ENCODE results near the gene ZNF469. TPM values are rescaled to one million over a fixed set of nuclear protein-coding genes. Genes with fewer than 3 reads are reported as not detected.

Gene ZNF469
- total RNA-seq, 1 experiment from 2014 or later: 3.2 TPM

DNA sequence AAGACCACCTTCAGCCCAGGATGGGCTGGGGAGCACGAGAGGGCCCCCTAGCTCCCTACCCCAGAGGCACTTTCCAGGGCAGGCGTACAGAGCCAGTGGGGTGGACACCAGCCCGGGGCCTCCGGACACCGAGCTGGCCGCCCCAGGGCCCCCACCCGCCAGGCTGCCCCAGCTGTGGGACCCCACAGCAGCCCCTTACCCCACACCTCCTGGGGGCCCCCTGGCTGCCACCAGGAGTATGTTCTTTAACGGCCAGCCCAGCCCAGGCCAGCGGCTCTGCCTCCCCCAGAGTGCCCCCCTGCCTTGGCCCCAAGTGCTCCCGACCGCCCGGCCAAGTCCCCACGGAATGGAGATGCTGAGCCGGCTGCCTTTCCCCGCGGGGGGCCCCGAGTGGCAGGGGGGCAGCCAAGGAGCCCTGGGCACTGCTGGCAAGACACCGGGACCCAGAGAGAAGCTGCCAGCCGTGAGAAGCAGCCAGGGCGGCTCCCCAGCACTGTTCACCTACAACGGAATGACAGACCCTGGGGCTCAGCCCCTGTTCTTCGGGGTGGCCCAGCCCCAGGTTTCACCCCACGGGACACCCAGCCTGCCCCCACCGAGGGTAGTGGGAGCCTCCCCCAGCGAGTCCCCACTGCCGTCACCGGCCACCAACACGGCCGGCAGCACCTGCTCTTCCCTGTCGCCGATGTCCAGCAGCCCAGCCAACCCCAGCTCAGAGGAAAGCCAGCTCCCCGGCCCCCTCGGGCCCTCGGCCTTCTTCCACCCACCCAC is 46.0 kb downstream of the ZNF469 start:
- no peak overlapping the region for H3K4me3 Mint-ChIP-seq

GRCh38 chr16:88429387-88430184 is 46.8 kb downstream of the ZNF469 start:
- CTCF ChIA-PET: interaction anchor here (0.8 to 4.8 kb wide), 7 partner anchors 8 to 308 kb away, joined by 3 to 30 read pairs (median 5); no protein-coding TSS in a partner anchor
- POLR2A ChIA-PET: no interaction called here
- Mint-ChIP-seq H3K36me3 (no peaks in the 10 kb centered on the region), H3K27ac (no peak overlapping the region), H3K4me1 (no peaks in the 10 kb centered on the region), H3K27me3 (ENCODE audit: low read depth) (peaks cover 18% of the 10 kb centered on the region), H3K9me3 (no peaks in the 10 kb centered on the region), H3K4me3 (peak overlapping the region; percentile 57)
- TF ChIP-seq ATF3 (CRISPR knock-in tag; conservative IDR thresholded peaks at IDR 0.05) (no peak), PRRX2 (CRISPR knock-in tag; IDR thresholded peaks at IDR 0.05) (no peak), ERG (CRISPR knock-in tag; IDR thresholded peaks at IDR 0.05) (no peak), NFE2L1 (CRISPR knock-in tag; IDR thresholded peaks at IDR 0.05) (no peak), FOXP1 (CRISPR knock-in tag; IDR thresholded peaks at IDR 0.05; ENCODE audit: borderline replicate concordance) (0 out of 2 replicates have a peak, but pooled peaks have one; percentile 30)
- TF ChIP-seq, protein P1, sequence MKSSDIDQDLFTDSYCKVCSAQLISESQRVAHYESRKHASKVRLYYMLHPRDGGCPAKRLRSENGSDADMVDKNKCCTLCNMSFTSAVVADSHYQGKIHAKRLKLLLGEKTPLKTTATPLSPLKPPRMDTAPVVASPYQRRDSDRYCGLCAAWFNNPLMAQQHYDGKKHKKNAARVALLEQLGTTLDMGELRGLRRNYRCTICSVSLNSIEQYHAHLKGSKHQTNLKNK (CRISPR knock-in tag; IDR thresholded peaks at IDR 0.05): no peak
- TF ChIP-seq, protein P2, sequence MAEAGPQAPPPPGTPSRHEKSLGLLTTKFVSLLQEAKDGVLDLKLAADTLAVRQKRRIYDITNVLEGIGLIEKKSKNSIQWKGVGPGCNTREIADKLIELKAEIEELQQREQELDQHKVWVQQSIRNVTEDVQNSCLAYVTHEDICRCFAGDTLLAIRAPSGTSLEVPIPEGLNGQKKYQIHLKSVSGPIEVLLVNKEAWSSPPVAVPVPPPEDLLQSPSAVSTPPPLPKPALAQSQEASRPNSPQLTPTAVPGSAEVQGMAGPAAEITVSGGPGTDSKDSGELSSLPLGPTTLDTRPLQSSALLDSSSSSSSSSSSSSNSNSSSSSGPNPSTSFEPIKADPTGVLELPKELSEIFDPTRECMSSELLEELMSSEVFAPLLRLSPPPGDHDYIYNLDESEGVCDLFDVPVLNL (CRISPR knock-in tag; IDR thresholded peaks at IDR 0.05; ENCODE audit: borderline replicate concordance, low read depth): 0 out of 2 replicates have a peak, but pooled peaks have one; percentile 29
- DNase-seq (ENCODE audit: low spot score): no peak
- no peak for ATAC-seq

More for the DNA sequence above, 46.0 kb downstream of the ZNF469 start:
- ChIA-PET POLR2A (no interaction called here), CTCF (interaction anchor here (1.2 to 4.8 kb wide), 4 partner anchors 7 to 23 kb away, joined by 3 to 30 read pairs (median 6); no protein-coding TSS in a partner anchor)
- H3K27me3 Mint-ChIP-seq (ENCODE audit: low read depth): peaks cover 18% of the 10 kb centered on the region
- no peaks in the 10 kb centered on the region for H3K4me1 Mint-ChIP-seq
- H3K9me3 Mint-ChIP-seq: no peaks in the 10 kb centered on the region
- DNase-seq (ENCODE audit: low spot score): no peak
- no peak for ATAC-seq
- H3K27ac Mint-ChIP-seq: no peak overlapping the region
- no peaks in the 10 kb centered on the region for H3K36me3 Mint-ChIP-seq
- TF ChIP-seq NFYB (CRISPR knock-in tag; conservative IDR thresholded peaks at IDR 0.05; ENCODE audit: low read depth): no peak
- no peak for TF ChIP-seq NFATC4 (CRISPR knock-in tag; IDR thresholded peaks at IDR 0.05)
- no peak for TF ChIP-seq MYBL2 (CRISPR knock-in tag; IDR thresholded peaks at IDR 0.05)
- TF ChIP-seq, protein P3, sequence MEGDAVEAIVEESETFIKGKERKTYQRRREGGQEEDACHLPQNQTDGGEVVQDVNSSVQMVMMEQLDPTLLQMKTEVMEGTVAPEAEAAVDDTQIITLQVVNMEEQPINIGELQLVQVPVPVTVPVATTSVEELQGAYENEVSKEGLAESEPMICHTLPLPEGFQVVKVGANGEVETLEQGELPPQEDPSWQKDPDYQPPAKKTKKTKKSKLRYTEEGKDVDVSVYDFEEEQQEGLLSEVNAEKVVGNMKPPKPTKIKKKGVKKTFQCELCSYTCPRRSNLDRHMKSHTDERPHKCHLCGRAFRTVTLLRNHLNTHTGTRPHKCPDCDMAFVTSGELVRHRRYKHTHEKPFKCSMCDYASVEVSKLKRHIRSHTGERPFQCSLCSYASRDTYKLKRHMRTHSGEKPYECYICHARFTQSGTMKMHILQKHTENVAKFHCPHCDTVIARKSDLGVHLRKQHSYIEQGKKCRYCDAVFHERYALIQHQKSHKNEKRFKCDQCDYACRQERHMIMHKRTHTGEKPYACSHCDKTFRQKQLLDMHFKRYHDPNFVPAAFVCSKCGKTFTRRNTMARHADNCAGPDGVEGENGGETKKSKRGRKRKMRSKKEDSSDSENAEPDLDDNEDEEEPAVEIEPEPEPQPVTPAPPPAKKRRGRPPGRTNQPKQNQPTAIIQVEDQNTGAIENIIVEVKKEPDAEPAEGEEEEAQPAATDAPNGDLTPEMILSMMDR (IDR thresholded peaks at IDR 0.05): peak; percentile 14; the same call in 1 of the 2 replicates
- TF ChIP-seq TCF7 (CRISPR knock-in tag; IDR thresholded peaks at IDR 0.05; ENCODE audit: low read depth): no peak

DNA sequence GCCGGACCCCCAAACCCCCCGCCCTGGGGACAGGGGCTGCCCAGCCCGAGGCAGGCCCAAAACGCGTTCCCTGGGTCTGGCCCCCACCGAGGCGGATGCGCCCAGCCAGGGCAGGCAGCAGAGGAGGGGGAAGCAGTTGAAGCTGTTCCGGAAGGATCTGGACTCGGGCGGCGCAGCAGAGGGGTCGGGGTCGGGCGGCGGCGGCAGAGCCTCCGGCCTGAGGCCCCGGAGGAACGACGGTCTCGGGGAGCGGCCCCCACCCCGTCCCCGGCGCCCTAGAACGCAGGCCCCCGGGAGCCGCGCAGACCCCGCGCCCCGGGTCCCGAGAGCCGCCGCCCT is 47.4 kb downstream of the ZNF469 start:
- ChIA-PET CTCF (interaction anchor here (0.8 to 4.8 kb wide), 6 partner anchors 8 to 307 kb away, joined by 3 to 30 read pairs (median 4); no protein-coding TSS in a partner anchor), POLR2A (no interaction called here)
- ATAC-seq: peak; percentile 38
- H3K36me3 Mint-ChIP-seq: no peaks in the 10 kb centered on the region
- TF ChIP-seq ZNF232 (CRISPR knock-in tag; IDR thresholded peaks at IDR 0.05): no peak
- no peak for TF ChIP-seq GABPB1 (CRISPR knock-in tag; IDR thresholded peaks at IDR 0.05)
- 0 out of 2 replicates have a peak, but pooled peaks have one; percentile 25 for TF ChIP-seq SP1 (CRISPR knock-in tag; conservative IDR thresholded peaks at IDR 0.05)
- TF ChIP-seq EMX1 (CRISPR knock-in tag; IDR thresholded peaks at IDR 0.05): no peak
- H3K4me3 Mint-ChIP-seq: peak overlapping the region; percentile 57; the same call in 1 of the 2 replicates
- H3K4me1 Mint-ChIP-seq: no peaks in the 10 kb centered on the region
- peaks cover 18% of the 10 kb centered on the region for H3K27me3 Mint-ChIP-seq (ENCODE audit: low read depth)
- DNase-seq (ENCODE audit: low spot score): no peak
- no peak overlapping the region for H3K27ac Mint-ChIP-seq
- no peaks in the 10 kb centered on the region for H3K9me3 Mint-ChIP-seq

Data from WTC11 (cell line).